Adipocyte (in vitro differentiated cells): ENCODE measurements around the gene CDK2AP2.
"Not testable (repeated sequence)": the region's sequence is repeated elsewhere in the genome, so short reads cannot be mapped to it uniquely, and the experiment has no call there.

ENCODE experiments used
- DNase-seq: peaks from one replicate; pipeline ENCODE4 v3.0.0-alpha.2; 2015; ENCODE audit warnings: low read depth
- H3K27me3 ChIP-seq: replicated peaks from 2 replicates; pipeline ENCODE4 v1.7.0; 2013; ENCODE audit warnings: mild to moderate bottlenecking, low read length, moderate library complexity; ENCODE audit not compliant: control insufficient read depth, insufficient read depth
- H3K36me3 ChIP-seq: 2 replicates; pipeline ENCODE4 v1.7.0; 2013; ENCODE audit warnings: low read length, mild to moderate bottlenecking, moderate library complexity; ENCODE audit not compliant: control insufficient read depth, insufficient read depth, severe bottlenecking
- H3K4me1 ChIP-seq: 2 replicates; pipeline ENCODE4 v1.7.0; 2013; ENCODE audit warnings: mild to moderate bottlenecking, low read length, moderate library complexity; ENCODE audit not compliant: control insufficient read depth, insufficient read depth
- H3K4me3 ChIP-seq: 2 replicates; pipeline ENCODE4 v1.7.0; 2013; ENCODE audit warnings: mild to moderate bottlenecking, low read length, moderate library complexity
- H3K9ac ChIP-seq: 2 replicates; pipeline ENCODE4 v1.7.0; 2013; ENCODE audit warnings: mild to moderate bottlenecking, low read length, moderate library complexity
- H3K9me3 ChIP-seq: 2 replicates; pipeline ENCODE4 v1.7.0; 2013; ENCODE audit warnings: mild to moderate bottlenecking, low read length, moderate library complexity; ENCODE audit not compliant: control insufficient read depth

Gene CDK2AP2

DNA sequence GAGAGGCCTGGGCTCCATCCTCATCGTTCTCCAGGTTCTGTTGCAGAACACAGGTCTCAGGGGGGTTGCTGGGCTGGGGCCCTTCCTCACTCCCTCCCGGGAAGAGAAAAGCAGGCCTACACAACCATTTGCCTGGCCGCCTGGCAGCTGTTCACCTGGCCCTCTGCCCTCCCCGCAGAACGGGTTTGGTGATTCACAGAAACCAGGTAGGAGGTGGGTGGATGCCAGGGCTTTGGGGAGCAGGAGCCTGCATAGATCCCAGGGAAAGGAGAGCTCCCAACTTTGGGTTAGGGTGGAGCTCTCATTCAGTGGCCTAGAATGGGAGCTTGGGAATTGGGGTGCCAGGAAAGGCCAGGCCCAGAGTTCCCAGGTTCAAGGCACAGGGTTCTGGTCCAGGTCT lies 39.9 kb downstream of the CDK2AP2 start:
- DNase-seq: peak; percentile 14
- Histone ChIP-seq H3K9ac (peak overlapping the region; percentile 90), H3K4me3 (peak overlapping the region; percentile 89), H3K9me3 (no peaks in the 10 kb centered on the region), H3K4me1 (peaks cover 10% of the 10 kb centered on the region), H3K27me3 (no peaks in the 10 kb centered on the region), H3K36me3 (no peaks in the 10 kb centered on the region)

DNA sequence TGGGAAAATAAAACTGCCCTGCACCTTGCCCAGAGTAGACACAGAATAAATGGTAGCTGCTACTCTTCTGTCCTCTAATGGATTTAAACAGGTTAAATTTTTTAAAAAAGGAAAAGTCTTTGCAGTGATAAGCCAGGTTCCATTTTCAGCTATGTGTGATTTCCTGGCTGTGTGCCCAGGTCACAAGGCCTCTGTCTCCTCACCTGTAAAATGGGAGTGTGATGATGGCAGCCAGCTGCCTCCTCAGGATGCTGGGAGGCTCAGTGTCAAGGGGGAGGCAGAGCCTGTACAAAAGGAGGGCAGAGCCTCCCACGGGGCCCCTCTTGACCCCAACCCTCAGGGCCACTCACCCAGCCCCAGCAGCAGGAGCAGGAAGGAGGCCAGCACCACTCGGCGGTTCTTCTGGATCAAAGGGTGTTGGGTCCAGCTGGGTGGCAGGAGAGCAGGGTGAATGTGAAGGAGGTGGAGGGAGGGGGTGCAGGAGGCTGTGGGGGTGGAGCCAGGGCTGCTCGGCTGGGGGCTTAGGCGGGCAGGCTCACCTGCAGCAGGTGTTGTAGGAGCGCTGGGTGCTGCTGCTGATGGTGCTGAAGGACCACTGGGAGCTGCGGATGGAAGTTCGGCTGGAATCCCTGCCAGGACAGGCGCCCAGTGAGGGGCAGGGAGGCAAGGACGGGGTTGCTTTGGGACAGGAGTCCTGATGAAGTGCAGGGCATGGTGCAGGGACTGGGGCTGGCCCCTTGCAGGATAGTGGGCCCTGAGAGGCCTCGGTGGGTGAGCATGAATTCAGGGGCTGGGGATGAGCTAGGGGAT lies 40.8 kb downstream of the CDK2AP2 start:
- Histone ChIP-seq H3K4me1 (peaks cover 10% of the 10 kb centered on the region), H3K4me3 (no peak overlapping the region), H3K27me3 (no peaks in the 10 kb centered on the region), H3K9me3 (no peaks in the 10 kb centered on the region), H3K9ac (peak overlapping the region; percentile 90), H3K36me3 (no peaks in the 10 kb centered on the region)
- no peak for DNase-seq

GRCh38 chr11:67466367-67466766 lies 41.6 kb downstream of the CDK2AP2 start:
- DNase-seq: no peak
- no peak overlapping the region for H3K4me3 ChIP-seq
- H3K36me3 ChIP-seq: no peaks in the 10 kb centered on the region
- no peak overlapping the region for H3K9ac ChIP-seq
- no peaks in the 10 kb centered on the region for H3K27me3 ChIP-seq
- H3K4me1 ChIP-seq: peaks cover 10% of the 10 kb centered on the region
- H3K9me3 ChIP-seq: no peaks in the 10 kb centered on the region

DNA sequence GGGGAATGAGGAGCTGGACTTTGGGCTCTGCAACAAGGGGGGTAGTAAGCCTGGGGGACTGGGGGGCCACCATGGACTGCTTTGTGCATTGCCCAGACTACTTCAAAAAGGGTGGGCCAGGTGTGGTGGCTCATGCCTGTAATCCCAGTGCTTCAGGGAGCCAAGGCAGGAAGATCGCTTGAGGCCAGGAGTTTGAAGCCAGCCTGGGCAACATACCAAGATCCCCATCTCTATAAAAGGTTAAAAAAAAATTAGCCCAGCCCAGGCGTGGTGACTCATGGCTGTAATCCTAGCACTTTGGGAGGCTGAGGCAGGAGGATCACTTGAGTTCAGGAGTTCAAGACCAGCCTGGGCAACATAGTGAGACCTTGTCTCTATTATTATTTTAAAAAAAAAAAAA lies 42.4 kb downstream of the CDK2AP2 start:
- H3K36me3 ChIP-seq, H3K27me3 ChIP-seq, DNase-seq, H3K9me3 ChIP-seq, H3K9ac ChIP-seq, H3K4me3 ChIP-seq, H3K4me1 ChIP-seq: not testable (repeated sequence)

DNA sequence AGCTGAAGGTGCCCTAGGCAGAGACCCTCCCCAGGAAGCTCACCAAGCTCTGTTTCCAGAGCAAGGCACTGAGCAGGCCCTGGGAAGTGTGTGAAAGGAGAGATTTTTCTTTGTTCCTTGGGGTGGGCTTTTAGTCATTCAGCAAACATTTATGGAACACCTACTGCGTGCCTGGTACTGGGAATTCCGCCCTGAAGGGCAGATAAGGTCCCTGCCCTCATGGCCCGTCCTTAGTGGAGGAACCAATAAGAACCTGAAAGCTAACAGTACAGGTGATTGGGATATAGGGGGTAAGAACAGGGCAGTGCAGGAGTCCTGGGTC lies 42.8 kb downstream of the CDK2AP2 start:
- H3K9me3 ChIP-seq: no peaks in the 10 kb centered on the region
- H3K4me1 ChIP-seq: peaks cover 10% of the 10 kb centered on the region
- H3K27me3 ChIP-seq: no peaks in the 10 kb centered on the region
- peak overlapping the region; percentile 58 for H3K9ac ChIP-seq
- no peak for DNase-seq
- peak overlapping the region; percentile 66 for H3K4me3 ChIP-seq
- H3K36me3 ChIP-seq: no peaks in the 10 kb centered on the region

DNA sequence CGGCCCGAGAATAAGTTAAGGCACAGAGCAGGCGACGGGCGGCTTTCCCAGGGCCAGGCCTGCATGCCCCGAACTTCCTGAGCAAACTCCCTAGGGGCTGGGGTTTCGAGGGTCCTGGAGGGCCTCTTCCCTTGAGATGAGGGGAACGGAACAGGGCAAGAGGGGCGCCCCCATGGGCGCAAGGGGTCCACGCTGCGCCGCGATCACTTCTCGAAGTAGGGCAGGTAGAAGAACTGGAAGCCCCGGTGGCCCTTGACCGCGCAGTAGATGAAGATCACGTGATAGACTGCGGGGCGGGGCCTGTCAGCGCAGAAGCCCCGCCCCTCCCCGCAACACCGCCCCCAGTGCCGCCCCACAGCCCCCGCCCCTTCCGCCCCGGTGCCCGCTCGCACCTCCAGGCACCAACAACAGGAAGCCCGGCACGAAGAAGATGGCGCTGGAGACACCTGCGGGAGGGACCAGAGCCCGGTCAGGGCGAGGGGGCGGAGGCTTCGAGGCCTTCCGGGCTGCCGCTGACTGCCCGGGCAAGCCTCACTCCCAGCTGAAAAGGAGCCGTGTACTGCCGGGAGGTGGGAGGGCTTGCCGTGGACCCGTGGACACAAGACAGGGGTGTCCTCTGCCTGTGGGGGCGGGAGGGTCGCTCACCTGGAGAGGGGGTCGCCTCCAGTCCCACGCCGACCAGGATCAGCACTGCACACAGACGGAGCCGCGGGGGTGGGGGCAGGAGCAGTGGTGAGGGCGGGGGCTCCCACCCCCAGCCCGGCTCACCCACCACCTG lies 43.4 kb downstream of the CDK2AP2 start:
- H3K36me3 ChIP-seq: no peaks in the 10 kb centered on the region
- peak overlapping the region; percentile 58 for H3K9ac ChIP-seq
- H3K4me3 ChIP-seq: peak overlapping the region; percentile 66
- H3K27me3 ChIP-seq: no peaks in the 10 kb centered on the region
- H3K4me1 ChIP-seq: peaks cover 10% of the 10 kb centered on the region
- no peaks in the 10 kb centered on the region for H3K9me3 ChIP-seq
- DNase-seq: peak; percentile 41

DNA sequence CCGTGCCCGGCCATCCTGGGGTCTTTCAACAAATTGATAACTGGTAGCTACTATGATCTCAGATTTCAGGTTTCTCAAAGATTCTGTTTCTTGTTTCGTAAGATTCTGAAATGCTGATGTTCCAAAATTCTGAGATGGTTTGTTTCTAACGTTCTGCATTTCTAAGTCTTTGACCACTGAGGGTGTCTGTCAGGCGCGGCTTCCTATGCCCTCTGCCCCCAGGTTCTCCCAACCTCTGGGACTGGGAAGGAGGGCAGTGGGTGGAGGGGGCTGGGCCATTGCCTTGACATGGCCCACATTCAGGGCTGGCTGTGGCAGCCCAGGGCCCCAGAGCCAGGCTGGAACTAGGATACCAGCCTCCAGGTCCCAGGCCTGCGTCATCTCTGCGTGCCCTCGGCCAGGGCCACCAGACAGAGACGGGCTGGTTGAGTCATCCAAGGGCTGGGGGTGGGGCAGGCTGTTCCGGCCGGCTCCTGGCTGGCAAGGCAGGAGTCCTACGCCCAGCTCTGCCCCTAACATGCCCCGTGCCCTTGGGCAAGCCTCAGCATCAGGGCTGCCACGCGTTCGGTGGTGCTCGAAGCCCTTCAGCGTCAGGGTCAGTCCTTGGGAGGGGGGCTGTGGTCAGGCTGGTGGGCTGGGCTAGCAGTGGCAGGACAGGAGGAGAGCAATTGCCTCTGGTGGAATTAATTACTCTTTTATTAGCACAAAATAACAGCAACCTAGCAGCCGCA lies 44.1 kb downstream of the CDK2AP2 start:
- Histone ChIP-seq H3K9me3 (no peaks in the 10 kb centered on the region), H3K9ac (no peak overlapping the region), H3K4me3 (no peak overlapping the region), H3K36me3 (no peaks in the 10 kb centered on the region), H3K27me3 (no peaks in the 10 kb centered on the region), H3K4me1 (peaks cover 10% of the 10 kb centered on the region)
- DNase-seq: no peak

DNA sequence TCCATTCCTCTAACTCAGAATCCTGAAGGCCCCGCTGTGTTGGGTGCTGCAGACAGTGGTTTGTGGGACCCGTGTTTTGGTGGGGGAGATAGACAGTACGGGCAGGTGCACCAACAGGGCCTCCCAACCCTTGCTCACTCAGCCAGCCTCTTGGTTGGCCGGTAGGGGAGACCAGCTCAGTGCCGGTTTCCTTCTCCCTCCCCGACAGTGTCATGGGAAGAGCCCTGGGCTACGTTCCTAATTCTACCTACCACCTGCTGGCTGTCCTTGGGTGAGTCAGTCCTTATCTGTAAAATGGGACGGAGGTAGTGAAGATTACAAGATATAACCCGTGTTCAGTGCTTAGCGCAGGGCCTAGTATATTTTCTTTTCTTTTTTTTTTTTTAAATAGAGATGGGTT lies 44.8 kb downstream of the CDK2AP2 start:
- Histone ChIP-seq H3K4me3 (no peak overlapping the region), H3K9me3 (no peaks in the 10 kb centered on the region), H3K4me1 (peaks cover 6% of the 10 kb centered on the region), H3K27me3 (no peaks in the 10 kb centered on the region), H3K9ac (no peak overlapping the region), H3K36me3 (no peaks in the 10 kb centered on the region)
- no peak for DNase-seq

DNA sequence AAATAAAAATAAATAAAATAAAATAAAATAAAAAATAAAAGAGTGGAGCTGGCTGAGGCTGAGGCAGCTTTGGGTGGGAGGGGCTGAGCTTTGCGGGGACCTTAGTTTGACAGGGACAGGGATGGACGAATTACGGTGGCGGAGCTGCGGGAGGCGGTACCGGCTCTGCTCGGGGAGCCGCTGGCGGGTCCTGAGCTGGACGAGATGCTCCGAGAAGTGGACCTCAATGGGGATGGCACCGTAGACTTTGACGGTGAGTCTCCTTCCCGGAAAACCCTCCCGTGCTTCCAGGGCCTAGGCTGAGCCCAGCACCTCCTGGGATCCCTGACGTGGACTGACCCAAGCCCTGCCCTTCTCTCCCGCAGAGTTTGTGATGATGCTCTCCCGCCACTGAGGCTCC lies 49.7 kb downstream of the CDK2AP2 start:
- H3K9ac ChIP-seq: no peak overlapping the region
- H3K9me3 ChIP-seq: no peaks in the 10 kb centered on the region
- no peak for DNase-seq
- H3K27me3 ChIP-seq: peaks cover 23% of the 10 kb centered on the region
- no peak overlapping the region for H3K4me3 ChIP-seq
- no peaks in the 10 kb centered on the region for H3K36me3 ChIP-seq
- H3K4me1 ChIP-seq: no peaks in the 10 kb centered on the region

- DNase-seq: no peak
- peaks cover 23% of the 10 kb centered on the region for H3K27me3 ChIP-seq
Measured at GRCh38 chr11:67457453-67457852, 50.5 kb downstream of the CDK2AP2 start.

More at GRCh38 chr11:67457453-67457852, 50.5 kb downstream of the CDK2AP2 start:
- H3K4me3 ChIP-seq: no peak overlapping the region
- no peaks in the 10 kb centered on the region for H3K4me1 ChIP-seq
- H3K9me3 ChIP-seq: no peaks in the 10 kb centered on the region
- H3K9ac ChIP-seq: no peak overlapping the region
- H3K36me3 ChIP-seq: no peaks in the 10 kb centered on the region
